GM19397 (cell line): ENCODE results near the gene RPS6KC1.
"Not testable (repeated sequence)": the region's sequence is repeated elsewhere in the genome, so short reads cannot be mapped to it uniquely, and the experiment has no call there.

Experiments
- ATAC-seq: cut with Tn5 transposase; IDR thresholded peaks from one replicate; pipeline ENCODE4 v1.9.1; 2021; ENCODE audit warnings: mild to moderate bottlenecking, moderate library complexity; ENCODE audit not compliant: unreplicated experiment

The RPS6KC1 gene

DNA sequence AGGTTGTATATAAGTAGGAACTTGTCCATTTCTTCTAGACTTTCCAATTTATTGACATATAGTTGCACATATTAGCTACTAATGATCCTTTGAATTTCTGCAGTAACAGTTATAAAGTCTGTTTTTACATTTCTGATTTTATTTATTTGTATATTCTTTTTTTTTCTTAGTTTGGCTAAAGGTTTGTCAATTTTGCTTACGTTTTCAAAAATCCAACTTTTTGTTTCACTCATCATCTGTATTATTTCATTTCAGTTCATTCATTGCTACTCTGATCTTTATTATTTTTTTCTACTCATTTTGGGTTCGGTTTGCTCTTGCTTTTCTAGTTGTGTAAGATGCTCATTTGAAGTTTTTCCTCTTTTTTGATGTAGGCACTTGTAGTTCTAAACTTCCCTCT, 97.9 kb downstream of the RPS6KC1 start:
- no peak for ATAC-seq

DNA sequence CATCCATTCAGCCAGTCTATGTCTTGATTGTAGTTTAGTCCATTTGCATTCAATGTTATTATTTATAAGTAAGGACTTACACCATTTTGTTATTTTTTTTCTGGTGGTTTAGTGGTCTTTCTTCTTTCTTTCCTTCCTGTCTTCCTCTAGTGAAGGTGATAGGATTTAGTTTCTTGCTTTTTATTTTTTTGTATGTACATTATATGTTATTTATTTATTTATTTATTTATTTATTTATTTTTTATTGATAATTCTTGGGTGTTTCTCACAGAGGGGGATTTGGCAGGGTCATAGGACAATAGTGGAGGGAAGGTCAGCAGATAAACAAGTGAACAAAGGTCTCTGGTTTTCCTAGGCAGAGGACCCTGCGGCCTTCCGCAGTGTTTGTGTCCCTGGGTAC, 99.0 kb downstream of the RPS6KC1 start:
- not testable (repeated sequence) for ATAC-seq

DNA sequence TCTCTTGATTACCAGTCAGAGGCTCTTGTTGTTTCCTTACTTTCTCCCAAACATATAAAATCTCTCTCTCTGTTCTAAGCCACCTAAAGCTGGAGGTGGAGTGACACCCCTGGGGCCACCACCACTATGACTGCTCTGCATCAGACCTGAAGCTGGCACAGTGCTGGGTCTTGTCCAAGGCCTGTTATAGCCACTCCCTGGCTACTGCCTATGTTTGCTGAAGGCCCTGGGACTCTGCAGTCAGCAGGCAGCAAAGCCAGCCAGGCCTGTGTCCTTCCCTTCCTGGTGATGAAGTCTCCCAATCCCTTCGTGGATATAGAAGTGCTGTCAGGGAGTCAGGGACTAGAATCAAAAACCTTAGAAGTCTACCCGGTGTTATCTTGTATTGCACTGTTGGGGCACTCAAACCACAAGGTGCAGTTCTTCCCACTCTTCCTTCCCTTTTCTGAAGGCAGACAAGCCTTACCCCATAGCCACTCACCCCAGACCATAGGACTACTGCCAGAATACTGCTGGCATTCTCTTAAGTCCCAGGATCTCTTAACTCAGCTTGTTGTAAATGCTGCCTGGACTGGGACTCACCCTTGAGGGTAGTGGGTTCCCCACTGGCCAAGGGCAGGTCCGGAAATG, 103.1 kb downstream of the RPS6KC1 start:
- ATAC-seq, result no peak

DNA sequence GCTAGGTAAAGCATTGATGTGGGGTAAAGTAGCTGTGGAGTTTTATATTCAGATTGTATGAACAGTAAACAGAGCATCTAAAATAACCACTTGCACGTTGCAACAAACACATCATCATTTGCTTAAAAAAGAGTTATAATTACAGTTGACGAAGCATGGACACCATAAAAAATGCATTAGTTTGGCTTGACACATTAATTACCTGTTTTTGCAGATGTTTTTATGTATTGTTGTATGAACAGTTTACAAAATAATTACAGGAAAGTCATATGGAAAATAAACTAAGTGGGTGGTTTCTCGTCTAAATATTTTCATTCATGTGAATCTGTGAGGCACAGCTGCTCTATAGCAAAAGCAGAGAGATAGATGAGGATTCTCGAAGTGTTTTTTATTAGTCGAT, 108.3 kb downstream of the RPS6KC1 start:
- ATAC-seq, result no peak

DNA sequence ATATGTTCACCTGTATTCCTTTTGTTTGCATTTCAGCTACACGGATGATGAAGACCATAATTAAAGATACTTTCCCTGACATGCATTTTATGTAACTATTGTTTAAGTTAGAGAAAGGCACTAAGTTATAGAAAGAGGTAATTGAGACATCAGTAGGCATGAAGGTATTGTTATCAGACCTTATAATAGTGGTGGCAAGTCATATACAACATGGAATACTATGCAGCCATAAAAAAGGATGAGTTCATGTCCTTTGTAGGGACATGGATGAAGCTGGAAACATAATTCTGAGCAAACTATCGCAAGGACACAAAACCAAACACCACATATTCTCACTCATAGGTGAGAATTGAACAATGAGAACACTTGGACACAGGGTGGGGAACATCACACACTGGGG, 109.4 kb downstream of the RPS6KC1 start:
- ATAC-seq, result not testable (repeated sequence)

DNA sequence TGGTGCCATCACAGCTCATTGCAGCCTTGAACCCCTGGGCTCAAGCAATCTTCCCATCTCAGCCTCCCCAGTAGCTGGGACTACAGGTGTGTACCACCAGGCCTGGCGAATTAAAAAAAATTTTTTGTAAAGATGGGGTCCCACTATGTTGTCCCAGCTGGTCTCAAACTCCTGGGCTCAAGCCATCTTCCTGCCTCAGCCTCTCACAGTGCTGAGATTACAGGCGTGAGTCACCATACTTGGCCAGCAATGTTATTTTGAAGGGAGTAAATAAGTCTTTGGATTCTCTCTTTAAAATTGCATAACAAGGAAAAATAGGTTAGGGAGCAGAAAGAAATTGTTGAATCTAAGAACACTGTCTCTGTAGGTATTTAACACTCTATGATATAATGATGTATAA, 111.3 kb downstream of the RPS6KC1 start:
- no peak for ATAC-seq

DNA sequence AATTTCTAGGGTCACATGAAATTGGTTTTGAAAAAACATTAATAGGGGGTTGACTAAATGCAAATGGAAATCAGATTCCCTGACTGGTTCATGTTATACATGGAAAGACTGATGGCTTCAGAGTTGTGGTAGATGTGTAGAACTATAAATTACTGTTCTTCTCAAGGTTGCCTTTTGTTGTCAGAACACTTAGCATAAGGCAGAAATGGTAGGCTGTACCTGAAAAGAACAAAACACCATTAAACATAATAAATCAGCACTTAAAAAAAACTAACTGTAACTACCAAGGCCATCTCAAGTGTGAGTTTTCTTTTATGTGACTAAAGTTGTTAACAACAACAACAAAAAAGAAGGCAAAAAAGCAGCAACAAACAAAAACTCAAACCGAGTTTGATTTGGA, 111.8 kb downstream of the RPS6KC1 start:
- ATAC-seq, result no peak

DNA sequence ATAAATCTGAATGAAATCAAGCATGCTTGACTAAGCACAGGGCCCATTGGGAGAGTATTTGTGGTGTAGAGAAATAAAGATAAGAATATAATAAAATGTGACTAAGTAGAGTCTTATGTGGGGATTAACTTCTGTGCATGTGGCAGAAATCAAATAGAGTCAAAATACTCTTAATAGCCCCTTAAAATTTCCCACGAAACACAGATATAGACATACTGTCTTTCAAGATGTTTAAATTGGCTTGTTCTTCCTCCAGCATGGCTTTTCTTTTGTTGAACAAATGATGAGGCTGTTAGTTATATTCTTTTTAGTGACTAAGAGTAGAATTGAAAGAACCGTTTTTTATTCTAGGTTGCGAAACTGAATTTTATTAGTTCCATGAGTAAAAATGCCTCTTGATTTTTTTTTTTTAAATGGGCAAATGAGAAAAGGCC, 112.3 kb downstream of the RPS6KC1 start:
- ATAC-seq, result no peak

DNA sequence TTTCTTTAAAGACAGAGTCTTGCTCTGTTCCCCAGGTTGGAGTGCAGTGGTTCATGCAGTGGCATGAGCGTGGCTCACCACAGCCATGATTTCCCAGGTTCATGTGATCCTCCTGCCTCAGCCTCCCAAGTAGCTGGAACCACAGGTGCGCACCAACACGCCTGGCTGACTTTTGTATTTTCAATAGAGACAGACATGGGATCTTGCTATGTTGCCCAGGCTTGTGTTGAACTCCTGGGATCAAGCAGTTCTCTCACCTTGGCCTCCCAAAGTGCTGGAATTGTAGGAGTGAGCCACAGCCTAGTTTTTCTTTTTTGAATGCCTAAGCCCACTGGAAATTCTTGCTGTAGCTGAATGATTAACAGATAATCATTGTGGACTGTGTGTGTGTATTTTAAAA, 113.5 kb downstream of the RPS6KC1 start:
- no peak for ATAC-seq

DNA sequence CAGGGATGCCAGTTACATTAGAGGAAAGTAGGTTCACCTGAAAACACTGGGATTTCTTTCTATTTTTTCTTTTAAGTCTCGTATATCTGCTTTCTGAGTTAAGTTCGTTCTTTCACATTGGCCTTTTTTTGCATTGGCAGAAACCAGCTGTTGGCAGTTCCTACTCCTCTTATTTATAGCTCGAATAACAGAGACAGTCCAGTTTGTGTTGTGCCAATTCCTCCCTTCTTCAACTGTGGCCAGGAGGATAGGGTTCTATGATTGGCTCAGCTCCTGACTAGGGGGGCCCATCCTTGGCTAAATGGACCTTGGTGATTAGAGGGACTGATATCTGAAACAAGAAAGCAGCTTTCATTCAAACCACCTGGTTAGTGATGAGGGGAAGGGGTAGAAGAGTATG, 115.8 kb downstream of the RPS6KC1 start:
- no peak for ATAC-seq

DNA sequence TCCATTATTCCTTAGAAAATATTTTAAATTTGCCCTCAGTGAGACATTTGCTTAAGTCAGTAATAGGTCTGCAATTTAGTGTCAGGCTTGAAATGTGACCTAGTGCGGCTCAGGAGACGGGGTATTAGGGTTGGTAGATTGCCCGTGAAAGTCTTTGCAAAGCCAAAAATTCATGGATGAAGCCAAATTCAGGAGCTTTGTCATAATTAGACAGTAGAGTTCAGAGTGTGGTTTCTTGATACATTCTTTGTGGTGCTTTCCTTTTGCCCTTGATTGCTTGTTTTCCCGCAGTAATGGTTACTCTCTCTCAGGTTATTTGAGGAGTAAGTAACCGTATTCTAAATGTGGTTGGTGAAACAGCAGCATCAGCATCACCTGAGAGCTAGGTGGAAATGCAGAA, 120.7 kb downstream of the RPS6KC1 start:
- no peak for ATAC-seq

DNA sequence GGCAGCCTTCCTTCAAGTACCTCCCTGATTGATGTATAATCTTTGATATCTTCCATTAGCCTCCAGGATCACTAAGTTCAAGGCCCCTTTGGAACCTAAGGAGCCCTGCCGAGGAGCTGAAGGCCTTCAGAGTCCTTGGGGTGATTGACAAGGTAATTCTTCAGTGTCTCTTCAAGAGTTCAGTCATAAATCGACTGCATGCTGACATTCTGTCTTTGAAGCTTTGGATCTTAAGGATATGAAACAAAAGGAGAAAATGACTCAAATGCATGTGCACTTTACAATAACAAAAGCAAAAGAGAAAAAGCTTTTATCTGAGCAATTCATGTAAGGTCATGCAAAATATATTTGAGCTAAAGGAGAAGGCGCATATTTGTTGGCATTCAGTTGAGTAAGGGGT, 125.3 kb downstream of the RPS6KC1 start:
- no peak for ATAC-seq

DNA sequence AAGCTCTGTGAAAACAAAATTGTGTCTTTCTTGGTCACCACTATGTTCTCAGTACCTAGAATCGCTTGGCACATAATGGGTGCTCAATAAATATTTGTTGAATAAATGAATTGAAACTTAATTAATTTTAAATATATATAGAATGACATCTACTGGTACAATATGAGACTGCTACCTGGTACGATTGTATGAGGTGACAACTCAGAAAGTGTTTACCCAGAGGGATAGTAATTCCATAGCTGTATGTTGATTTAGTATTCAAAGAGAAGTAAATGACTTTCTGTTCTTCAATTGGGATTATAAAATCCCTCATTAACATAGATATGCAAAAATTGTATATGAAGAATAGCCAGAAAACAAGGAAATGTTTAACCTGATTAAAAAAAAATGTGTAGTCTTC, 128.7 kb downstream of the RPS6KC1 start:
- ATAC-seq, result no peak

DNA sequence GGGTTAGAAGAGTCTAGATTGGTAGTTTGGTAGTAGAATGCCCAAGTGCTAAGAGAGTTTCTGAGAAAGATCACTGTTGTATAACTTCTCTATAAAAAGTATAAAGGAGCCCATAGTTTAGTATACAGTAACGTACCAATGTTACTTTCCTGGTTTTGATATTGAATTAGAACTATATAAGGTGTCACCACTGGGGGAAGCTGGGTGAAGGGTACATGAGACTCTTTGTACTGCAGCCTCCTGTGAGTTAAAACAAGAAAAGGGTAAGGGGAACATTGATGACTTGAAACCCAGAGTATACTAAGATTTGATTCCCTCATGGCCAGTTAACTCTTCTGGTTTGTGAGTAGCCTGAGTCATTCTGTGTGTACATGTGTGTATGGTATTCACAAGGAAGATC, 129.8 kb downstream of the RPS6KC1 start:
- no peak for ATAC-seq

DNA sequence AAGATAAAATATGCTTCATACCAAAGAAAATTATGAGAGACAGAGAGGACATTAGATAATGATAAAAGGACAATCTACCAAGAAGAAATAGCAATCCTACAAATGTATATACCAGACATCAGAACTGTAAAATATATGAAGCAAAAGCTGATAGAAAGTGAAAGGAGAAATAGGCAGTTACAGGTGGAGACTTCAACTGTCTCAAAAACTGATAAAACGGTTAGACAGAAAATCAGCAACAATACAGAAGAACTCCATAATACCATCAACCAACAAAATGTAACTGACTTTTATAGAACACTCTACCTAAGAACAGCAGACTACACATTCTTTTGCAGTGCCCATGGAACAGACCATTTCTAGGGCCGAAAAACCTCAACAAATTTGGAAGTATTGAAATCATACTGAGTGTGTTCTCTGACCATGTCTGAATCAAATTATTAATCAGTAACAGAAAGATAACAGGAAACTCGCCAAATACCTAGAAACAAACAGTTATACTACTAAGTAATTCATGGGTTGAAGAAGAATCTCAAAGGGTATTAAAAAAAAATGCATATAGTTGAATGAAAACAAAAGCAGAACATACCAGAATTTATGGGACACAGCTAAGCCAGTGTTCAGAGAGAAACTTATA, 132.1 kb downstream of the RPS6KC1 start:
- no peak for ATAC-seq

DNA sequence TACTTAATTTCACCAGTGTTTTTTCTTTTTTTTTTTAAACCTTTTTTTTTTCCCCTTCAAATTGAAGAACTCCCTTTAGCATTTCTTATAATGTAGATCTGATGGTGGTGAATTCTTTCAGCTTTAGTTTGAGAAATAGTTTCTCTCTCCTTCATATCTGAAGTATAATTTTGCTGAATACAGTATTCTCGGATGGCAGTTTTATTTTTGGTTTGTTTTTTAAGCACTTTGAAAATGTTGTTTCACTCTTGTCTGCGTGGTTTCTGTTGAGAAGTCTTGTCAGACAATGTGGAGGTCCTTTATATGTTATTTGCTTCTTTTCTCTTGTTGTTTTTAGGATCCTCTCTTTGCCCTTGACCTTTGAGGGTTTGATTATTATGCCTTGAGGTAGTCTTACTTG, 135.1 kb downstream of the RPS6KC1 start:
- no peak for ATAC-seq

DNA sequence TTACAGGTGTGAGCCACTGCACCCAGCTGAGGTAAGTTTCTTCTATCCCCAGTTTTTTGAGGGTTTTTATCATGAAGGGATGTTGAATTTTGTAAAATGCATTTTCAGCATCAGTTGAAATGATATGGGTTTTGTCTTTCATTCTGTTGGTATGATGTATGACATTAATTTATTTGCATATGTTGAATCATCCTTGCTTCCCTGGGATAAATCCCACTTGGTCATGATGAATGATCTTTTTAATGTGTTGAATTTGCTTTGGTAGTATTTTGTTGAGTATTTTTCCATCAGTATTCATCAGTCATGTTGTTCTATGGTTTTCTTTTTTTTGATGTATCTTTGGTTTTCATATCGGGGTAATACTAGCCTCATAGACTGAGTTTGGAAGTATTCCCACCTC, 141.0 kb downstream of the RPS6KC1 start:
- no peak for ATAC-seq

DNA sequence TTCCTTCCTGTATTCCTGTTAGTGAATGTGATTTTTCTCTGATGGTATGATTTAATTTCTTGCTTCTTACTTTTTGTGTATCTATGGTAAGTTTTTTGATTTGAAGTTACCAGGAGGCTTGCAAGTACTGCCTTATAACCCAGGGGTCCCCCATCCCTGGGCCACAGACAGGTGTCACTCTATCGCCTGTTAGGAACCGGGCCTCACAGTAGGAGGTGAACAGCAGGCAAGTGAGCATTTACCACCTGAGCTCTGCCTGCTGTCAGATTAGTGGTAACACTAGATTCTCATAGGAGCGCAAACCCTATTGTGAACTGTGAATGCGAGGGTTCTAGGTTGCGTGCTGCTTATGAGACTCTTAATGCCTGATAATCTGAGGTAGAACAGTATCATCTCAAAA, 143.3 kb downstream of the RPS6KC1 start:
- no peak for ATAC-seq

DNA sequence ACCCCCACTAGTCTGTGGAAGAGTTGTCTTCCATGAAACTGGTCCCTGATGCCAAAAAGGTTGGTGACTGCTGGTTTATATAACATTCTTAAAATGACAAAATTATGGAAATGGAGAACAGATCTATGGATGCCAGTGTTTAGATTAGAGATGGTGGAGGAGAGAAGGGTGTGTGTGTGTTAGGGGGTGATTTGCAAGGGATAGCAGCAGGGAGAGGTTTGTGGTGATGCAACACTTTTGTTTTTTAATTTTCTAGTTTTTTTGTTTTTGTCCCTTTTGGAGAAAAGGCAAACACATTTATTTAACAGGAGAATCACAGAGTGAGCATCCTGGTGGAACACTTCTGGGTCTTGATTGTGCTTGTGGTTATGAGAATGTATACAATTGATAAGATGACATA, 143.8 kb downstream of the RPS6KC1 start:
- no peak for ATAC-seq

DNA sequence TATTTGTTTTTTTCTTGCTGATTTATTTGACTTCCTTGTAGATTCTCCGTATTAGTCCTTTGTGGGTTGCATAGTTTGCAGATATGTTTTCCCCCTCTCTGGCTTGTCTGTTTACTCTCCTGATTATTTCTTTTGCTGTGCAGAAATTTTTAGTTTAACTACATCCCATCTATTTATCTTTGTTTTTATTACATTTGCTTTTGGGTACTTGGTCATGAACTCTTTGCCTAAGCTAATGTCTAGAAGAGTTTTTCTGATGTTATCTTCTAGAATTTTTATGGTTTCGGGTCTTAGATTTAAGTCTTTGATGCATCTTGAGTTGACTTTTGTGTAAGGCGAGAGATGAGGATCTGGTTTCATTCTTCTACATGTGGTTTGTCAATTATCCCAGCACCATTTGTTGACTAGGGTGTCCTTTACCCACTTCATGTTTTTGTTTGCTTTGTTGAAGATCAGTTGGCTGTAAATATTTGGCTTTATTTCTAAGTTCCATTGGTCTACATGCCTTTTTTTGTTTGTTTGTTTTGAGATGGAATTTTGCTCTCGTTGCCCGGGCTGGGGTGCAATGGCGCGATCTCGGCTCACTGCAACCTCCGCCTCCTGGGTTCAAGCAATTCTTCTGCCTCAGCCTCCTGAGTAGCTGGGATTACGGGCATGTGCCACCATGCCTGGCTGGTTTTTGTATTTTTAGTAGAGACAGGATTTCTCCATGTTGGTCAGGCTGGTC, 145.4 kb downstream of the RPS6KC1 start:
- ATAC-seq, result not testable (repeated sequence)

DNA sequence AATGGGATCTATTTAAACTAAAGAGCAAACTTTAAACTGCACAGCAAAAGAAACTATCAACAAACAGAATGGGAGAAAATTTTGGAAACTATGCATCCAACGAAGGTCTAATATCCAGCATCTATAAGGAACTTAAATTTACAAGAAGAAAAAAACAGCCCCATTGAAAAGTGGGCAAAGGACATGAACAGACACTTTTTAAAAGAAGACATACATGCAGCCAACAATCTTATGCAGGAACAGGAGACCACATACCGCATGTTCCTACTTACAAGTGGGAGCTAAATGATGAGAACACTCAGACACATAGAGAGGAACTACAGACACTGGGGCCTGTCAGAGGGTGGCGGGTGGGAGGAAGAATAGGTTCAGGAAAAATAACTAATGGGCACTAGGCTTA, 149.6 kb downstream of the RPS6KC1 start:
- no peak for ATAC-seq

DNA sequence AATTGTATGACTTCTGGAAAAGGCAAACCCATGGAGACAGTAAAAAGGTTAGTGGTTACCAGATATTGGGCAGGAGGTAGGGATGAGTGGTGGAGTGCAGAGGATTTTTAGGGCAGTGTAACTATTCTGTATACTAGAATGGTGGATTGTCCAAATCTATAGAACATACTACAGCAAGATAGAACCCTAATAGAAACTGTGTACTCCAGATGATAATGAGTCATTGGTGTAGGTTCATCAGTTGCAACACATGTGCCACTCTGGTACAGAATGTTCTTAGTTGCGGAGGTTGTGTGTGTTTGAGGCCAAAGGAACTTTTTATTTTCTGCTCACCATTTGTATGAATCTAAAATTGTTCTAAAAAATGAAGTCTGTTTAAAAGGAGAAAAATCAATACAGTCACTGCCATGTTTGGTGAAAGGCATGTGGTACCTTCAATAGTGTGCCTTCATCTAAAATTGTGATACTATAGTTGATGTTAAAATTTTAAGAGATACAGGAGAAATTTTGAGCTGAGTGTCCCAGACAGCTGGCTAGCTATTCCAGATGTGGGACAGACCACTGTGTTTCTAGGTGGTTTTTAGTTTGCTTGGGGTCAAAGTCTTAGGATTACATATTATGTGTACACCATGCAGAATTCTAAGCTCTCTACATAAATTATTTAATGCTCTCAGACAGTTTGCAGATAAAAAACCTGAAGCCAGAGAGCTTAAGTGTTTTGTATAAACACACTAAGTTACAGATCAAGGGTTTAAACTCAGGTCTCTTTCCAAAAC, 150.5 kb downstream of the RPS6KC1 start:
- no peak for ATAC-seq
